GM04504 (cell line): ENCODE measurements around the gene PCDHA12.
"Not testable (repeated sequence)": the region's sequence is repeated elsewhere in the genome, so short reads cannot be mapped to it uniquely, and the experiment has no call there.

ENCODE experiments used
- DNase-seq: peaks from one replicate; pipeline ENCODE4 v3.0.0-alpha.2; 2012; ENCODE audit warnings: low read depth

PCDHA12 gene

GRCh38 chr5:140875085-140876065 is at the start of gene PCDHA12:
PCDHA12 (plus strand) TSS chr5:140875308; CDS start chr5:140875473, 165 bp downstream.
- no peak for DNase-seq

- no peak for DNase-seq
These were observed 47.3 kb upstream of the PCDHA12 start, which contains the start of gene PCDHA6 for GRCh38 chr5:140827704-140828361. PCDHA6 (plus strand) TSS chr5:140827960; CDS start chr5:140828092, 132 bp downstream.

GRCh38 chr5:140828362-140828737 is 46.8 kb upstream of the PCDHA12 start:
- no peak for DNase-seq

GRCh38 chr5:140829511-140830501 is 45.3 kb upstream of the PCDHA12 start:
- not testable (repeated sequence) for DNase-seq

- DNase-seq = no peak
These were observed 41.1 kb upstream of the PCDHA12 start, which contains the start of gene PCDHA7 for GRCh38 chr5:140833993-140834392. PCDHA7 (plus strand) TSS chr5:140834269; CDS start chr5:140834384, 115 bp downstream.

GRCh38 chr5:140834439-140835008 is 40.6 kb upstream of the PCDHA12 start:
- not testable (repeated sequence) for DNase-seq

GRCh38 chr5:140835622-140836510 is 39.2 kb upstream of the PCDHA12 start:
- DNase-seq = no peak

- DNase-seq = no peak
These were observed 33.8 kb upstream of the PCDHA12 start, which contains the start of gene PCDHA8 for GRCh38 chr5:140840978-140841962. PCDHA8 (plus strand) TSS chr5:140841187; CDS start chr5:140841322, 135 bp downstream.

GRCh38 chr5:140842798-140843733 is 32.0 kb upstream of the PCDHA12 start:
- DNase-seq = no peak

- not testable (repeated sequence) for DNase-seq
These were observed 26.7 kb upstream of the PCDHA12 start, which contains the start of gene PCDHA9 for GRCh38 chr5:140848139-140849102. PCDHA9 (plus strand) TSS chr5:140848382; CDS start chr5:140848496, 114 bp downstream.

- DNase-seq = not testable (repeated sequence)
These were observed 25.1 kb upstream of the PCDHA12 start for GRCh38 chr5:140849831-140850634.

GRCh38 chr5:140855772-140856674 is 19.1 kb upstream of the PCDHA12 start, which contains the start of gene PCDHA10:
PCDHA10 (plus strand) TSS chr5:140855897; CDS start chr5:140856049, 152 bp downstream.
- DNase-seq = no peak

- no peak for DNase-seq
These were observed 17.7 kb upstream of the PCDHA12 start for GRCh38 chr5:140857177-140857986.

GRCh38 chr5:140857987-140858240 is 17.2 kb upstream of the PCDHA12 start:
- DNase-seq = no peak
